ENCODE results near the gene LRWD1. TPM values are rescaled to one million over a fixed set of nuclear protein-coding genes. Genes with fewer than 3 reads are reported as not detected.
"Not testable (repeated sequence)": the region's sequence is repeated elsewhere in the genome, so short reads cannot be mapped to it uniquely, and the experiment has no call there.

The LRWD1 gene
- total RNA-seq, 1 experiment from 2014 or later: 55.8 TPM

DNA sequence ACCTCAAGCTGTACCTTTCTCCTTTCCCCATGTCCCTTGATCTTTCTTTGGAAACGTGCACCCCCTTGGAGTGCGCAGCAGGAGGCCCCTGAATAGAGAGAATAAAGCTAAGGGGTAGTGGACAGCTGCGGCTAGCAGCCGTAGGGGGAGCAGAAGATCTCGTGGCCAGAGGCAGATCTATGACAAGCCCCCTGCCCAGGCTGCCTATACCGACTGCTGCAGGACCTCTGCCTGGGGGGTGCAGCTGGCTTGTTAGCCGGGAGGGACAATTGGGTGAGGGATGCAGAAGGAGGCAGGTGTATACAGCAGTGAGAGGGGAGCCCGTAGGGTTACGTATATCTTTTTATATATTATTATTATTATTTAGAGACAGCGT lies 14.4 kb downstream of the LRWD1 start:
- CTCF ChIA-PET: interaction anchor here (0.5 kb wide), 1 partner anchor 84 kb away, joined by 6 read pairs; no protein-coding TSS in a partner anchor
- POLR2A ChIA-PET; in situ Hi-C loops (cut with HindIII; ENCODE audit: low pct_unique_long_range_greater_than_20kb, low sequenced_read_pairs): not testable (repeated sequence)

DNA sequence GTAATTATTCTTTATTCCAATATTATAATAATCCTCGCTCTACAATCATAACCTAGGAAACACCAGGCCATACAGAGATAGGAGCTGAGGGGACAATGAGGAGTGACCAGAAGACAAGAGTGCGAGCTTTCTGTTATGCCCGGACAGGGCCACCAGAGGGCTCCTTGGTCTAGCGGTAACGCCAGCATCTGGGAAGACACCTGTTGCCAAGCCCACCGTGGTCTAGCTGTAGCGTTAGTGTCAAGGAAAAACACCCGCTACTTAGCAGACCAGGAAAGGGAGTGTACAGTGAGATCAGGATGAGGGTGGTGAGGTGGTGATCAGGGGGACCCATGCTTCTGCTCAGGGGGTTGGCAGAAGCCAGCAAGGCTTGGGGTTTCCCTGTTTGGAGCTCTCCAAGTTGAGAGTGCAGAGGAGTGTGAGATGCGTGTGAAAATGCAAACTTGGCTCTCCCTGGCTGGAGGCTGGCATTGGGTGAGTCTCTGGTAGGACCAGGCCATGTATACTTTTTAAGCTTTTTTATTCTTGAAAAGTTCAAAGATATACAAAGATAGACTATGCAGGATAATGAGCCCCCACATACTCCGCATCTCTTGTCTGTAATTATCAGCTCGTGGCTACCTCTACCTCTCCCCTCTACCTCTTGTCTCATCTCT lies 15.3 kb downstream of the LRWD1 start:
- H3K36me3 ChIP-seq (ENCODE audit: control insufficient read depth, insufficient read depth, low read length); H3K9me3 ChIP-seq (ENCODE audit: control insufficient read depth, insufficient read depth, low read depth, low read length); in situ Hi-C loops (cut with HindIII; ENCODE audit: low pct_unique_long_range_greater_than_20kb, low sequenced_read_pairs); POLR2A ChIA-PET; intact Hi-C loops (cut with micrococcal nuclease; ENCODE audit: unreplicated experiment); H3K4me3 ChIP-seq (ENCODE audit: low read depth in 2 of 2, low read length in 2 of 2); DNase-seq (ENCODE audit: low read depth, low spot score); H3K4me1 ChIP-seq (ENCODE audit: control insufficient read depth, insufficient read depth, low read length); H3K27me3 ChIP-seq (ENCODE audit: control insufficient read depth, insufficient read depth, low read length); BruUV-seq (replicated peaks); H3K27ac ChIP-seq (ENCODE audit: low read length); ATAC-seq: not testable (repeated sequence)
- CTCF ChIA-PET: interaction anchor here (0.7 kb wide), 1 partner anchor 192 kb away, joined by 3 read pairs; no protein-coding TSS in a partner anchor
- TF ChIP-seq, protein P1, sequence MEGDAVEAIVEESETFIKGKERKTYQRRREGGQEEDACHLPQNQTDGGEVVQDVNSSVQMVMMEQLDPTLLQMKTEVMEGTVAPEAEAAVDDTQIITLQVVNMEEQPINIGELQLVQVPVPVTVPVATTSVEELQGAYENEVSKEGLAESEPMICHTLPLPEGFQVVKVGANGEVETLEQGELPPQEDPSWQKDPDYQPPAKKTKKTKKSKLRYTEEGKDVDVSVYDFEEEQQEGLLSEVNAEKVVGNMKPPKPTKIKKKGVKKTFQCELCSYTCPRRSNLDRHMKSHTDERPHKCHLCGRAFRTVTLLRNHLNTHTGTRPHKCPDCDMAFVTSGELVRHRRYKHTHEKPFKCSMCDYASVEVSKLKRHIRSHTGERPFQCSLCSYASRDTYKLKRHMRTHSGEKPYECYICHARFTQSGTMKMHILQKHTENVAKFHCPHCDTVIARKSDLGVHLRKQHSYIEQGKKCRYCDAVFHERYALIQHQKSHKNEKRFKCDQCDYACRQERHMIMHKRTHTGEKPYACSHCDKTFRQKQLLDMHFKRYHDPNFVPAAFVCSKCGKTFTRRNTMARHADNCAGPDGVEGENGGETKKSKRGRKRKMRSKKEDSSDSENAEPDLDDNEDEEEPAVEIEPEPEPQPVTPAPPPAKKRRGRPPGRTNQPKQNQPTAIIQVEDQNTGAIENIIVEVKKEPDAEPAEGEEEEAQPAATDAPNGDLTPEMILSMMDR (IDR thresholded peaks at IDR 0.05): peak; percentile 86

More for the DNA sequence above, 14.4 kb downstream of the LRWD1 start:
- intact Hi-C loops (cut with micrococcal nuclease; ENCODE audit: unreplicated experiment); H3K36me3 ChIP-seq (ENCODE audit: control insufficient read depth, insufficient read depth, low read length); H3K9me3 ChIP-seq (ENCODE audit: control insufficient read depth, insufficient read depth, low read depth, low read length); BruUV-seq (replicated peaks); DNase-seq (ENCODE audit: low read depth, low spot score); H3K27me3 ChIP-seq (ENCODE audit: control insufficient read depth, insufficient read depth, low read length); H3K4me1 ChIP-seq (ENCODE audit: control insufficient read depth, insufficient read depth, low read length); H3K27ac ChIP-seq (ENCODE audit: low read length): not testable (repeated sequence)
- peak; percentile 51 for ATAC-seq
- peak overlapping the region in 1 of 2 experiments; percentile 39; a peak in 2 of 4 replicates for H3K4me3 ChIP-seq (ENCODE audit: low read depth in 2 of 2, low read length in 2 of 2)

DNA sequence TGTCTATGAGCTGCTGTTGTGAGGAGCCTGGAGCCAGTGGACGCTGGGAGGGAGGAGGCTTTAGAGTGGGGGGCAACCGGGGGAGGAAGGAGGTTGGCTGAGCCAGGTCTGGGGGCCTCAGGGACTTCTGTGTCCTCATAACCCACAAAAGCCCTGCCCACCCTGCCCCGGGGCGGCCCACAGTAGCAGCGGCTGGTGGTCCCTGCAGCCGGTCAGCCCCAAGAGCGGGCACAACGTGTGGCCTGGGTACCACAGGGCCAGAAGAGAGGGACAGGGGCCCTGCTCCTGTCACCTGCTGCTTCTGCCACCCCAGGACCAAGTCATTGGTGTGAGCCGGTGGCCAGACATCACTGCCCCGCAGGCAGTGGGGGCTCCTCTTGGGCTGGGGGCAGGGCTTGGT lies 17.2 kb downstream of the LRWD1 start:
- BruUV-seq (replicated peaks); H3K27ac ChIP-seq (ENCODE audit: low read length); POLR2A ChIA-PET; ATAC-seq; H3K9me3 ChIP-seq (ENCODE audit: control insufficient read depth, insufficient read depth, low read depth, low read length); CTCF ChIA-PET; in situ Hi-C loops (cut with HindIII; ENCODE audit: low pct_unique_long_range_greater_than_20kb, low sequenced_read_pairs); H3K4me1 ChIP-seq (ENCODE audit: control insufficient read depth, insufficient read depth, low read length); H3K27me3 ChIP-seq (ENCODE audit: control insufficient read depth, insufficient read depth, low read length); H3K36me3 ChIP-seq (ENCODE audit: control insufficient read depth, insufficient read depth, low read length); H3K4me3 ChIP-seq (ENCODE audit: low read depth in 2 of 2, low read length in 2 of 2); intact Hi-C loops (cut with micrococcal nuclease; ENCODE audit: unreplicated experiment); DNase-seq (ENCODE audit: low read depth, low spot score): not testable (repeated sequence)

DNA sequence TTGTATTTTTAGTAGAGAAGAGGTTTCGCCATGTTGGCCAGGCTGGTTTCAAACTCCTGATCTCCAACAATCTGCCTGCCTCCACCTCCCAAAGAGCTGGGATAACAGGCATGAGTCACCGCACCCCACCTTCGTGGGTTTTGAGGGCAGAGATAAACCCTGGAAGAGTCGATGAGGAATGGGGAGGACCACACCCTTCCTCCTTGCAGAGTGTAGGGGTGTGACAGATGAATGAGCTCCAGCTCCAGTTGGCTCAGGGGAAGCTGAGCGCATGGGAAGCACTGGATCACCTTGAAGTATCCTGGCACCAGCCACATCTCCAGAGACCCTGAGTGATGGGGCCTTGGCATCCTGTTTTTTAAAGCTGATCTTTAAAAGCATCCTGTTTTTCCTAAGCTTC lies 19.5 kb downstream of the LRWD1 start:
- not testable (repeated sequence) for ATAC-seq

DNA sequence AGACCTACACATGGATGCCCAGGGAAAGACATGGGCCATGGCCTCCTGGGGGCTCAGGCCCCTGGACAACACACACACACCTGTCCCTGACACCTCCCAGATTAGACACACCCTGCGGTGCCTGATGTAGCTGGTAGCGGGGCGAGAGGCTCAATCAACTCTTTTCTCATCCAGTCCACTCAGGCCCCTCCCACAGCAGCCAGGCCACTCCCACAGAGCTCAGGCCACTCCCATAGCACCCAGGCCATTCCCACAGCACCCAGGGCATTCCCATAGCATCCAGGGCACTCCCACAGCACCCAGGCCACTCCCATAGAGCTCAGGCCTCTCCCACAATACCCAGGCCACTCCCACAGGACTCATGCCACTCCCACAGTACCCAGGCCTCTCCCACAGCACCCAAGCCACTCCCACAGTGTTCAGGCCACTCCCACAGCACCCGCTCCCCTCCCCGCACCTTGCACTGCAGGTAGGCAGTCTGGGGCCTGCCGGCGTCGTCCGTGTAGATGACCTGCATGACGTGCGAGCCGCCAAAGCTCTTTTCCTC lies 25.8 kb downstream of the LRWD1 start:
- CTCF ChIA-PET; in situ Hi-C loops (cut with HindIII; ENCODE audit: low pct_unique_long_range_greater_than_20kb, low sequenced_read_pairs); DNase-seq (ENCODE audit: low read depth, low spot score); intact Hi-C loops (cut with micrococcal nuclease; ENCODE audit: unreplicated experiment); H3K27ac ChIP-seq (ENCODE audit: low read length); H3K4me3 ChIP-seq (ENCODE audit: low read depth in 2 of 2, low read length in 2 of 2); H3K27me3 ChIP-seq (ENCODE audit: control insufficient read depth, insufficient read depth, low read length); H3K36me3 ChIP-seq (ENCODE audit: control insufficient read depth, insufficient read depth, low read length); BruUV-seq (replicated peaks); H3K4me1 ChIP-seq (ENCODE audit: control insufficient read depth, insufficient read depth, low read length); POLR2A ChIA-PET; H3K9me3 ChIP-seq (ENCODE audit: control insufficient read depth, insufficient read depth, low read depth, low read length): not testable (repeated sequence)
- peak; percentile 90 for ATAC-seq

More for the DNA sequence above, 19.5 kb downstream of the LRWD1 start:
- H3K4me3 ChIP-seq (ENCODE audit: low read depth in 2 of 2, low read length in 2 of 2); H3K27me3 ChIP-seq (ENCODE audit: control insufficient read depth, insufficient read depth, low read length); CTCF ChIA-PET; in situ Hi-C loops (cut with HindIII; ENCODE audit: low pct_unique_long_range_greater_than_20kb, low sequenced_read_pairs); DNase-seq (ENCODE audit: low read depth, low spot score); H3K27ac ChIP-seq (ENCODE audit: low read length); H3K4me1 ChIP-seq (ENCODE audit: control insufficient read depth, insufficient read depth, low read length); intact Hi-C loops (cut with micrococcal nuclease; ENCODE audit: unreplicated experiment); POLR2A ChIA-PET; H3K9me3 ChIP-seq (ENCODE audit: control insufficient read depth, insufficient read depth, low read depth, low read length); H3K36me3 ChIP-seq (ENCODE audit: control insufficient read depth, insufficient read depth, low read length); BruUV-seq (replicated peaks): not testable (repeated sequence)

DNA sequence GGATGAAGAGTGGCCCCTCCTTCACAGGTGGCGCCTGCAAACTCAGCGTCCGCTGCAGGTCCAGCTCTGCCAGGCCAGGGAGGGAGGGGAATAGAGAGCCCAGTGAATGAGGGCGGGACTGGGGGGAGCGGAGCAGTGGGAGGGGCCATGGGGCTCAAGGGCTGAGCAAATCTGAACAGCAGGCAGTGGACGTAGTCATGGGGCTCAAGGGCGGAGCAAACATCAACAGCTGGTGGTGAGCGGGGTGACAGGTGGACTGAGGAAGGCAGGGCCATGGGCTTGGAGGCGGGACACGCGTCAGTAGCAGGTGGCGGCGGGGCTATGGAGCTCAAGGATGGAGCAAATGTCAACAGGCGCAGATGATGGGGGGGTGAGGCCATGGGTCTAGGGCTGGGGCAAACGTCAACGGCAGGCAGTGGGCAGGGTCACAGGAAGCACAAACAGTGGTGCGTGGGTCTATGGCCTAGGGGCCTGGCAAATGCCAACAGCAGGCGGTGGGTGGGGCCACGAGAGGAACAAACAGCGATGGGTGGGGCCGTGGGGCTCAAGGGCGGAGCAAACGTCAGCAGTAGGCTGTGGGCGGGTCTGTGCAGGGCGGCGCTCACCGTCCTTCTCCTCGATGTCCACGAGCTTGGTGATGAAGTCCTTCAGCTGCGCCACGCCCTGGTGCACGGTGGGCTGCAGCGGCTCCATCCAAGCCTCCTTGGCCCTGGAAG lies 28.6 kb downstream of the LRWD1 start:
- H3K9me3 ChIP-seq (ENCODE audit: control insufficient read depth, insufficient read depth, low read depth, low read length); POLR2A ChIA-PET; H3K27ac ChIP-seq (ENCODE audit: low read length); H3K27me3 ChIP-seq (ENCODE audit: control insufficient read depth, insufficient read depth, low read length); H3K36me3 ChIP-seq (ENCODE audit: control insufficient read depth, insufficient read depth, low read length); CTCF ChIA-PET; intact Hi-C loops (cut with micrococcal nuclease; ENCODE audit: unreplicated experiment); H3K4me3 ChIP-seq (ENCODE audit: low read depth in 2 of 2, low read length in 2 of 2); in situ Hi-C loops (cut with HindIII; ENCODE audit: low pct_unique_long_range_greater_than_20kb, low sequenced_read_pairs); BruUV-seq (replicated peaks); H3K4me1 ChIP-seq (ENCODE audit: control insufficient read depth, insufficient read depth, low read length); DNase-seq (ENCODE audit: low read depth, low spot score): not testable (repeated sequence)
- peak; percentile 39 for ATAC-seq
